OCI-LY7 (cell line): ENCODE measurements around the gene RWDD3.

Experiments
- CTCF ChIP-seq: fragments of 200-600 bp; sonication (generic); conservative IDR thresholded peaks from 2 replicates; pipeline ENCODE4 v1.5.1; 2014; ENCODE audit warnings: mild to moderate bottlenecking, antibody characterized with exemption, low read length, moderate library complexity, mixed read lengths
- EZH2phosphoT487 ChIP-seq: fragments of 200-600 bp; sonication (generic); IDR thresholded peaks from 2 replicates; pipeline ENCODE4 v1.6.1; 2018; ENCODE audit warnings: low read depth, borderline replicate concordance, mild to moderate bottlenecking, mixed run types, antibody characterized with exemption, low read length, moderate library complexity, mixed read lengths

- TF ChIP-seq CTCF (no peak), EZH2phosphoT487 (no peak)
These were observed 36.3 kb upstream of the RWDD3 start for GRCh38 chr1:95197616-95198252.
